NCI-H748 treated with DMSO at 0.1 percent for 48 hours (cell line): ENCODE results near the gene NLRC5.

Experiments
- DNase-seq: peaks from one replicate; lab custom pipeline; 2025; lab: John Stamatoyannopoulos, UW

NLRC5 gene

GRCh38 chr16:57128771-57129389 lies 139.5 kb downstream of the NLRC5 start:
- DNase-seq = no peak

DNA sequence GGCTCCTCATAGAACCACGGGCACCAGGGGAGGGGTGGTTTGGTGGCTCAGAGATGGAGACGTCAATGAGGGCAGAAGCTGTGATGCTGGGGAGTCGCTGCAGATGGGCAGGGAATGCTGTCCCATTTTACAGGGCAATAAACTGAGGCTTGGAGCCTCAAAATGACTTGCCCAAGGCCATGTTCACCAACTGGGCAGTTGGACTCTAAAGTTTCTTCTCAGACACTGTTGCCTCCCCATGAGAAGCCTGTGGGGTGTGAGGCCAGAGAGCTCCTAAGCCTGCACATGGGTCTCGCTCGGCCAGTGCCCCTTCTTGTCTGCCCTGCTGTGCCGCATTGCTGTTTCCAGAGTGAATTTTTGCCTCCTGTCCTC lies 141.6 kb downstream of the NLRC5 start:
- DNase-seq = no peak

DNA sequence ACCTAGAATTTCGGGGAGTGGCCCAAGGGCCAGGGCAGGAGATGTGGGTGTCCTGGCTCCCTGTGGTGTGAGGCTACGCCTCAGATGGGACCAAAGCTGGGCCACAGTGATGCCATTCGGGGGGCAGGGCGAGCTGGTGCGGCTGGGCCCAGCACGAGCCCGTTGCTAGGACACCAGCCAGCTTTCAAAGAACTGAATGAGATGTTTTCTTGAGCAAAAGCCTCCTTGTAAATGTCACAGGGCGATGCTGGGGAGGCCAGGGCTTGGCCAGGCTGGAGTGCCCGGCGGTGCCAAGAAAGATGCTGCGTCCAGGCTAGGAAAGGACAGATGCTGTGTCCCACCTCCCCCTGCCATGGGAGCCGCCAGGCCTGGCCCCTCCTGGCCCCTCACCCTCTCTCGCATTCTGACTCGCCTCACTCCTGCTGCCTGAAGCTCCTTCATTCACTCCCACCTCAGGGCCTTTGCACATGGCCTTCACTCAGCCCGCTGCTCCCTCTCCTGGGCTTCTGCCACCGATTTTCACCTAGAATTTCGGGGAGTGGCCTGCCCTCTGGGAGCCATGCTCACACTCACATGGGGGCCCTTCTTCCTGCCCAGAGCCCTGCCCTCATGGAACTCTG lies 142.1 kb downstream of the NLRC5 start:
- no peak for DNase-seq

GRCh38 chr16:57132470-57132869 lies 143.1 kb downstream of the NLRC5 start:
- no peak for DNase-seq

GRCh38 chr16:57133031-57133430 lies 143.7 kb downstream of the NLRC5 start:
- no peak for DNase-seq
